Parathyroid adenoma (tissue), 2 donors: ENCODE data around the gene ZNF606.

ENCODE experiments used
- H2AFZ ChIP-seq: fragments of 300-600 bp; sonication (generic); one replicate; pipeline ENCODE4 v1.7.0; 2017; ENCODE audit warnings: antibody characterized with exemption, mild to moderate bottlenecking
- H3K27ac ChIP-seq: fragments of 300-600 bp; sonication (generic); one replicate; pipeline ENCODE4 v1.7.0; 2017
- H3K27me3 ChIP-seq: fragments of 300-600 bp; sonication (generic); one replicate; pipeline ENCODE4 v1.7.0; 2017; ENCODE audit warnings: low read length; ENCODE audit not compliant: control insufficient read depth, insufficient read depth
- H3K36me3 ChIP-seq: fragments of 300-600 bp; sonication (generic); one replicate; pipeline ENCODE4 v1.7.0; 2017; ENCODE audit warnings: low read length; ENCODE audit not compliant: control insufficient read depth, insufficient read depth
- H3K4me1 ChIP-seq: fragments of 300-600 bp; sonication (generic); one replicate; pipeline ENCODE4 v1.7.0; 2017; ENCODE audit warnings: control low read depth
- H3K4me2 ChIP-seq: fragments of 300-600 bp; sonication (generic); one replicate; pipeline ENCODE4 v1.7.0; 2017; ENCODE audit warnings: low read length
- H3K4me3 ChIP-seq: fragments of 300-600 bp; sonication (generic); one replicate; pipeline ENCODE4 v1.7.0; 2017; ENCODE audit warnings: low read depth, low read length
- H3K79me2 ChIP-seq: fragments of 300-600 bp; sonication (generic); one replicate; pipeline ENCODE4 v1.7.0; 2017; ENCODE audit warnings: control low read depth
- H3K9ac ChIP-seq: fragments of 300-600 bp; sonication (generic); one replicate; pipeline ENCODE4 v1.7.0; 2017; ENCODE audit warnings: mild to moderate bottlenecking
- H3K9me3 ChIP-seq: fragments of 300-600 bp; sonication (generic); one replicate; pipeline ENCODE4 v1.7.0; 2017; ENCODE audit warnings: low read length; ENCODE audit not compliant: control insufficient read depth
- CTCF ChIP-seq: fragments of 300-600 bp; sonication (generic); IDR thresholded peaks from one replicate; pipeline ENCODE4 v1.7.0; 2017; ENCODE audit warnings: antibody characterized with exemption, mild to moderate bottlenecking
- donor health status: primary hyperparathyroidism.

Gene ZNF606

GRCh38 chr19:58001895-58002369, 688 bp downstream of the ZNF606 start:
- H3K27me3 ChIP-seq, result no peaks in the 10 kb centered on the region
- H2AFZ ChIP-seq, result peak overlapping the region; percentile 93
- H3K79me2 ChIP-seq, result peaks cover 21% of the 10 kb centered on the region
- H3K4me3 ChIP-seq, result peak overlapping the region; percentile 99
- H3K9me3 ChIP-seq, result no peaks in the 10 kb centered on the region
- H3K27ac ChIP-seq, result peak overlapping the region; percentile 92
- TF ChIP-seq CTCF, result no peak
- H3K36me3 ChIP-seq, result no peaks in the 10 kb centered on the region
- H3K4me2 ChIP-seq, result peak overlapping the region; percentile 86
- peaks cover 11% of the 10 kb centered on the region for H3K4me1 ChIP-seq
- peak overlapping the region; percentile 84 for H3K9ac ChIP-seq

GRCh38 chr19:58000677-58001076, 1.9 kb downstream of the ZNF606 start:
- Histone ChIP-seq H3K4me3 (no peak overlapping the region), H2AFZ (no peak overlapping the region), H3K36me3 (no peaks in the 10 kb centered on the region), H3K27me3 (no peaks in the 10 kb centered on the region), H3K79me2 (peaks cover 21% of the 10 kb centered on the region), H3K4me2 (peak overlapping the region; percentile 86), H3K27ac (no peak overlapping the region), H3K4me1 (peaks cover 11% of the 10 kb centered on the region), H3K9me3 (no peaks in the 10 kb centered on the region), H3K9ac (no peak overlapping the region)
- TF ChIP-seq CTCF, result no peak

- no peaks in the 10 kb centered on the region for H3K4me1 ChIP-seq
- H3K27ac ChIP-seq, result no peak overlapping the region
- no peak overlapping the region for H3K4me3 ChIP-seq
- H3K79me2 ChIP-seq, result peaks cover 8% of the 10 kb centered on the region
- H3K4me2 ChIP-seq, result no peak overlapping the region
- TF ChIP-seq CTCF, result no peak
- no peak overlapping the region for H3K9ac ChIP-seq
- no peaks in the 10 kb centered on the region for H3K27me3 ChIP-seq
- H3K36me3 ChIP-seq, result no peaks in the 10 kb centered on the region
- H3K9me3 ChIP-seq, result no peaks in the 10 kb centered on the region
- H2AFZ ChIP-seq, result no peak overlapping the region
These were observed 9.8 kb downstream of the ZNF606 start for GRCh38 chr19:57992841-57993240.

GRCh38 chr19:57978586-57979289, 23.9 kb downstream of the ZNF606 start:
- H3K4me2 ChIP-seq, result no peak overlapping the region
- no peaks in the 10 kb centered on the region for H3K27me3 ChIP-seq
- H3K4me3 ChIP-seq, result no peak overlapping the region
- TF ChIP-seq CTCF, result no peak
- no peak overlapping the region for H3K27ac ChIP-seq
- H2AFZ ChIP-seq, result no peak overlapping the region
- H3K4me1 ChIP-seq, result no peaks in the 10 kb centered on the region
- peaks cover 49% of the 10 kb centered on the region for H3K36me3 ChIP-seq
- H3K9me3 ChIP-seq, result peaks cover 38% of the 10 kb centered on the region
- H3K9ac ChIP-seq, result no peak overlapping the region
- no peaks in the 10 kb centered on the region for H3K79me2 ChIP-seq

- no peak within 1 kb of the TSS for H3K4me3 ChIP-seq
- H3K36me3 ChIP-seq, result peaks cover 21% of the 10 kb centered on the region
- peaks cover 26% of the 10 kb centered on the region for H3K9me3 ChIP-seq
- no peaks in the 10 kb centered on the region for H3K4me1 ChIP-seq
- H3K27ac ChIP-seq, result no peak within 1 kb of the TSS
- H3K79me2 ChIP-seq, result no peaks in the 10 kb centered on the region
- H3K27me3 ChIP-seq, result no peaks in the 10 kb centered on the region
- no peak within 1 kb of the TSS for H3K4me2 ChIP-seq
- H2AFZ ChIP-seq, result no peak within 1 kb of the TSS
- no peak within 1 kb of the TSS for H3K9ac ChIP-seq
- no peak for TF ChIP-seq CTCF
These were observed 28.2 kb downstream of the ZNF606 start, which contains the start of gene C19orf18 for GRCh38 chr19:57974434-57974833. Gene C19orf18, minus strand, starts transcription at chr19:57974534. Its CDS starts 102 bp downstream, at chr19:57974432.
